Measurements from ENCODE around the gene CLSTN1. TPM values are rescaled to one million over a fixed set of nuclear protein-coding genes. Genes with fewer than 3 reads are reported as not detected.

The CLSTN1 gene
- total and polyA plus RNA-seq, 2 of the 8 experiments (the other 6 are each of a cell fraction or from before 2014, with no cell fraction given): 34.2 to 97.4 TPM

DNA sequence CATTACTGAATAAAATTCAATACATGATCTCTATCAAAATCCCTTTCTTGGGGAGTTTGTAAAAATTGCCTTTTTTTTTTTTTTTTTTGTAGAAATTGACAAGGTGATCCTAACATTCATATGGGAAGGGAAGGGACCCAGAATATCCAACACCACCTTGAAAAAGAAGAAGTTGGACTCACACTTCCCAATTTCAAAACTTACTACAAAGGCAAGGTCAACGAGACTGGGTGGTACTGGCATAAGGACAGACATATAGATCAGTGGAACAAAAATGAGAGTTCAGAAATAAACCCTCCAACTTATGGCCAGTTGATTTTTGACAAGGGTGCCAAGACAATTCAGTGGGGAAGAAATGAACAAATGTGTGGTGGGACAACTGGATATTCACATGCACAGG, 31.4 kb upstream of the CLSTN1 start (continued):
- no peak for TF ChIP-seq SAP30 (IDR thresholded peaks at IDR 0.05; ENCODE audit: insufficient read depth, insufficient replicate concordance, low read length)
- no peak for TF ChIP-seq PHF8 (conservative IDR thresholded peaks at IDR 0.05; ENCODE audit: low read depth, low read length)

Measured in H1 (cell line).